DOHH2 (cell line): ENCODE results near the gene ACADSB.

Source experiments
- H3F3A ChIP-seq: fragments of 200-600 bp; sonication (generic), shearing (Covaris generic); 2 replicates; pipeline ENCODE4 v1.6.0; 2016; ENCODE audit warnings: antibody characterized with exemption, mild to moderate bottlenecking; ENCODE audit not compliant: control insufficient read depth, insufficient read depth
- H3K27ac ChIP-seq: fragments of 200-600 bp; sonication (generic); 2 replicates; pipeline ENCODE4 v1.5.1; 2014; ENCODE audit warnings: low read depth, mild to moderate bottlenecking, low read length, moderate library complexity
- H3K27me3 ChIP-seq: fragments of 200-600 bp; sonication (generic); 2 replicates; pipeline ENCODE4 v1.6.1; 2014; ENCODE audit warnings: mild to moderate bottlenecking, low read length, mixed read lengths; ENCODE audit not compliant: control insufficient read depth
- H3K36me3 ChIP-seq: fragments of 200-600 bp; sonication (generic); 2 replicates; pipeline ENCODE4 v1.6.1; 2014; ENCODE audit warnings: mild to moderate bottlenecking, low read length, moderate library complexity, mixed read lengths; ENCODE audit not compliant: control insufficient read depth
- H3K4me1 ChIP-seq: fragments of 200-600 bp; sonication (generic); 2 replicates; pipeline ENCODE4 v1.6.1; 2014; ENCODE audit warnings: mild to moderate bottlenecking, low read length, mixed read lengths; ENCODE audit not compliant: control insufficient read depth
- H3K4me2 ChIP-seq: fragments of 200-600 bp; sonication (generic); 2 replicates; pipeline ENCODE4 v1.6.0; 2014; ENCODE audit warnings: mild to moderate bottlenecking, low read length, moderate library complexity
- H3K4me3 ChIP-seq: fragments of 200-600 bp; sonication (generic); 2 replicates; pipeline ENCODE4 v1.5.1; 2014; ENCODE audit warnings: mild to moderate bottlenecking, low read length, mixed read lengths
- H3K79me2 ChIP-seq: fragments of 200-600 bp; sonication (generic); 2 replicates; pipeline ENCODE4 v1.6.1; 2014; ENCODE audit warnings: mild to moderate bottlenecking, low read length, mixed read lengths; ENCODE audit not compliant: control insufficient read depth
- H3K9me2 ChIP-seq: fragments of 200-600 bp; sonication (generic); replicated peaks from 2 replicates; pipeline ENCODE4 v1.6.1; 2014; ENCODE audit warnings: mild to moderate bottlenecking, low read length, mixed read lengths; ENCODE audit not compliant: control insufficient read depth
- H3K9me3 ChIP-seq: fragments of 200-600 bp; sonication (generic); 2 replicates; pipeline ENCODE4 v1.6.1; 2014; ENCODE audit warnings: antibody characterized with exemption, low read length, mixed read lengths; ENCODE audit not compliant: control insufficient read depth, insufficient read depth
- H4K20me1 ChIP-seq: fragments of 200-600 bp; sonication (generic); 2 replicates; pipeline ENCODE4 v1.6.0; 2014; ENCODE audit warnings: low read depth, mild to moderate bottlenecking, antibody characterized with exemption, low read length, moderate library complexity; ENCODE audit not compliant: control insufficient read depth, insufficient read depth
- EZH2phosphoT487 ChIP-seq: fragments of 200-600 bp; sonication (generic); IDR thresholded peaks from 2 replicates; pipeline ENCODE4 v1.6.1; 2017; ENCODE audit warnings: borderline replicate concordance, mild to moderate bottlenecking, antibody characterized with exemption, low read length, moderate library complexity, mixed read lengths
- TF ChIP-seq, protein P1 (sequence below): fragments of 200-600 bp; sonication (generic); IDR thresholded peaks from one replicate; pipeline ENCODE4 v1.5.1; 2014; ENCODE audit warnings: antibody characterized with exemption, mild to moderate bottlenecking, low read depth, low read length; ENCODE audit not compliant: poor library complexity, severe bottlenecking

Gene ACADSB

DNA sequence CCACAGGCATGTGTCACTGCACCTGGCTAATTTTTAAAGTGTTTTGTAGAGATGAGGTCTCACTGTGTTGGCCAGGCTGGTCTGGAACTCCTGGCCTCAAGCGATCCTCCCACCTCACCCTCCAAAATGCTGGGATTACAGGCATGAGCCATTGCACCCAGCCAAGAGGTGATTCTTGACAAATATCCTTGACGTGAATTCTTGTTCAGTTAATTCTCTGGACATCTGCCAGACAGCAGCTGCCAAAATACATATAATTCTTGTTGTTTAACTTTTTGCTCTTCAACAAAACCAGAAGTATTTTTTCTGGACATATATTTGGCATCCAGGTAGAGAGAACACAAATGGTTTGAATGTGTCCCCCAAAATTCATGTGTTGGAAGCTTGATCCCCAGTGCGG lies 3.2 kb downstream of the ACADSB start:
- peaks cover 5% of the 10 kb centered on the region; the same call in 1 of the 2 replicates for H4K20me1 ChIP-seq
- no peak overlapping the region for H3K4me2 ChIP-seq
- no peak overlapping the region for H3K27ac ChIP-seq
- H3K9me3 ChIP-seq = no peaks in the 10 kb centered on the region
- peaks cover 24% of the 10 kb centered on the region for H3K79me2 ChIP-seq
- H3K4me3 ChIP-seq = no peak overlapping the region
- TF ChIP-seq, protein P1, sequence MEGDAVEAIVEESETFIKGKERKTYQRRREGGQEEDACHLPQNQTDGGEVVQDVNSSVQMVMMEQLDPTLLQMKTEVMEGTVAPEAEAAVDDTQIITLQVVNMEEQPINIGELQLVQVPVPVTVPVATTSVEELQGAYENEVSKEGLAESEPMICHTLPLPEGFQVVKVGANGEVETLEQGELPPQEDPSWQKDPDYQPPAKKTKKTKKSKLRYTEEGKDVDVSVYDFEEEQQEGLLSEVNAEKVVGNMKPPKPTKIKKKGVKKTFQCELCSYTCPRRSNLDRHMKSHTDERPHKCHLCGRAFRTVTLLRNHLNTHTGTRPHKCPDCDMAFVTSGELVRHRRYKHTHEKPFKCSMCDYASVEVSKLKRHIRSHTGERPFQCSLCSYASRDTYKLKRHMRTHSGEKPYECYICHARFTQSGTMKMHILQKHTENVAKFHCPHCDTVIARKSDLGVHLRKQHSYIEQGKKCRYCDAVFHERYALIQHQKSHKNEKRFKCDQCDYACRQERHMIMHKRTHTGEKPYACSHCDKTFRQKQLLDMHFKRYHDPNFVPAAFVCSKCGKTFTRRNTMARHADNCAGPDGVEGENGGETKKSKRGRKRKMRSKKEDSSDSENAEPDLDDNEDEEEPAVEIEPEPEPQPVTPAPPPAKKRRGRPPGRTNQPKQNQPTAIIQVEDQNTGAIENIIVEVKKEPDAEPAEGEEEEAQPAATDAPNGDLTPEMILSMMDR = no peak
- TF ChIP-seq EZH2phosphoT487 = no peak
- H3K9me2 ChIP-seq = no peaks in the 10 kb centered on the region
- peaks cover 8% of the 10 kb centered on the region; the same call in 1 of the 2 replicates for H3K36me3 ChIP-seq
- H3F3A ChIP-seq = no peaks in the 10 kb centered on the region
- H3K4me1 ChIP-seq = peaks cover 15% of the 10 kb centered on the region
- H3K27me3 ChIP-seq = no peaks in the 10 kb centered on the region

DNA sequence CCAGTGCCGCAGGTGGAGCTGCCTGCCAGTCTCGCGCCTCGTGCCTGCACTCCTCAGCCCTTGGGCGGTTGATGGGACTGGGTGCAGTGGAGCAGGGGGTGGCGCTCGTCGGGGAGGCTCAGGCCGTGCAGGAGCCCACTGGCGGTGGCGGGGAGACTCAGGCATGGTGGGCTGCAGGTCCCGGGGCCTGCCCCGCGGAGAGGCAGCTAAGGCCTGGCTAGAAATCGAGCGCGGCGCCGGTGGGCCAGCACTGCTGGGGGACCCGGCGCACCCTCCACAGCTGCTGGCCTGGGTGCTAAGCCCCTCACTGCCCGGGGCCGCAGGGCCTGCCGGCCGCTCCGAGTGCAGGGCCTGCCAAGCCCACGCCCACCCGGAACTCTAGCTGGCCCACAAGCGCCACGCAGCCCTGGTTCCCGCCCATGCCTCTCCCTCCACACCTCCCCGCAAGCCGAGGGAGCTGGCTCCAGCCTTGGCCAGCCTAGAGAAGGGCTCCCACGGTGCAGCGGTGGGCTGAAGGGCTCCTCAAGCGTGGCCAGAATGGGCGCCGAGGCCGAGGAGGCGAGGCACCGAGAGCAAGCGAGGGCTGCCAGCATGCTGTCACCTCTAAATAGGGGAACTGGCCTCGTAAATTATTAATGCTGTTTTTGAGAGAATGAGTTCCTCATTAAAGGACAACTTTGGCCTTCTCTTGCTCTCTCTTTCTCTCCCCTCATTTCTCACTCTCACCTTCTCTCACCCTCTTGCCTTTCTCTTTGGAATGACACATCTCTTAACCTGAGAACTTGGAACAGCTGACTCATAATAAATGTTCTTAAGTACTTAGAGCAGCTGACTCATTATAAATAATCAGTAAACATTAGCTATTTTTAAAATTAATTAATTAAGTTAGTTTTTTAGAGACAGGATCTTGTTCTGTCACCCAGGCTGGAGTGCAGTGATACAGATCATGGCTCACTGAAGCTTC lies 4.9 kb downstream of the ACADSB start:
- Histone ChIP-seq H3K36me3 (no peaks in the 10 kb centered on the region), H3K4me1 (peaks cover 10% of the 10 kb centered on the region), H3F3A (no peaks in the 10 kb centered on the region), H3K4me2 (no peak overlapping the region), H3K9me3 (no peaks in the 10 kb centered on the region), H3K27me3 (no peaks in the 10 kb centered on the region), H3K9me2 (no peaks in the 10 kb centered on the region), H3K27ac (no peak overlapping the region), H3K79me2 (peaks cover 7% of the 10 kb centered on the region), H4K20me1 (no peaks in the 10 kb centered on the region), H3K4me3 (no peak overlapping the region)
- no peak for TF ChIP-seq EZH2phosphoT487
- TF ChIP-seq, protein P1 = no peak

DNA sequence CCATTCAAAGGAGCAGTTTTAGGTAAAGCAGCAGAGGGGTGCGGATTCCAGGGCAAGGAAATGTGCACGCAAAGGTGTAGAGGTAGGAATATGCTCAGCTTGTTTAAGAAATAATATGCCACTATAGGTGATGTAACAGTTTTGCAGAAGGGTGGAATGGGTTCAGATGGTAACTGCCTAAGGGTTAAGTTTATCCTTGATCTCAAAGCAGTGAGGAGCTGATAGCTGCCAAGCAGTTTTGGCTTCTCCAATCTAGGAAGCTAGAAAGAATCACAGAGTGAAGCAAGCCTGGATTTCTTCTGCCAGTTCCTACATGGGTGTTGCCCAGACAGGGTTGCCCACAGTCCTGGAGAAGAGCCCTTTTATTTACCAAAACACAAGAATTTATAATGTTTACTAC lies 6.0 kb downstream of the ACADSB start:
- H3K4me2 ChIP-seq = no peak overlapping the region
- no peak overlapping the region for H3K4me3 ChIP-seq
- H3K4me1 ChIP-seq = peaks cover 2% of the 10 kb centered on the region
- no peaks in the 10 kb centered on the region for H3K9me3 ChIP-seq
- TF ChIP-seq EZH2phosphoT487 = no peak
- TF ChIP-seq, protein P1 = no peak
- H4K20me1 ChIP-seq = no peaks in the 10 kb centered on the region
- no peaks in the 10 kb centered on the region for H3K27me3 ChIP-seq
- H3K9me2 ChIP-seq = no peaks in the 10 kb centered on the region
- H3K27ac ChIP-seq = no peak overlapping the region
- no peaks in the 10 kb centered on the region for H3F3A ChIP-seq
- H3K79me2 ChIP-seq = no peaks in the 10 kb centered on the region
- H3K36me3 ChIP-seq = no peaks in the 10 kb centered on the region
